ENCODE measurements around the gene GPC3.

GPC3 gene

GRCh38 chrX:133926809-133927208 is 58.6 kb downstream of the GPC3 start:
- Histone ChIP-seq H3K27me3 (ENCODE audit: insufficient read depth, low read length) (no peaks in the 10 kb centered on the region), H3K27ac (ENCODE audit: low read depth, low read length) (no peak overlapping the region), H3K36me3 (ENCODE audit: insufficient read depth, low read length) (no peaks in the 10 kb centered on the region), H2AFZ (ENCODE audit: low read length, unreplicated experiment) (no peak overlapping the region), H3K79me2 (ENCODE audit: control insufficient read depth, insufficient read depth, low read length, unreplicated experiment) (no peaks in the 10 kb centered on the region), H3K4me3 (ENCODE audit: low read depth, low read length) (no peak overlapping the region), H3K4me1 (ENCODE audit: control insufficient read depth, insufficient read depth, low read length, unreplicated experiment) (no peaks in the 10 kb centered on the region)

GRCh38 chrX:133926099-133926498 is 59.3 kb downstream of the GPC3 start:
- H3K36me3 ChIP-seq (ENCODE audit: insufficient read depth, low read length) = no peaks in the 10 kb centered on the region
- H3K27me3 ChIP-seq (ENCODE audit: insufficient read depth, low read length) = no peaks in the 10 kb centered on the region
- H3K4me1 ChIP-seq (ENCODE audit: control insufficient read depth, insufficient read depth, low read length, unreplicated experiment) = no peaks in the 10 kb centered on the region
- H3K79me2 ChIP-seq (ENCODE audit: control insufficient read depth, insufficient read depth, low read length, unreplicated experiment) = no peaks in the 10 kb centered on the region
- H2AFZ ChIP-seq (ENCODE audit: low read length, unreplicated experiment) = no peak overlapping the region
- no peak overlapping the region for H3K27ac ChIP-seq (ENCODE audit: low read depth, low read length)
- no peak overlapping the region for H3K4me3 ChIP-seq (ENCODE audit: low read depth, low read length)

- Histone ChIP-seq H3K79me2 (ENCODE audit: control insufficient read depth, insufficient read depth, low read length, unreplicated experiment) (no peaks in the 10 kb centered on the region), H3K4me3 (ENCODE audit: low read depth, low read length) (no peak overlapping the region), H3K4me1 (ENCODE audit: control insufficient read depth, insufficient read depth, low read length, unreplicated experiment) (no peaks in the 10 kb centered on the region), H2AFZ (ENCODE audit: low read length, unreplicated experiment) (no peak overlapping the region), H3K27ac (ENCODE audit: low read depth, low read length) (no peak overlapping the region), H3K27me3 (ENCODE audit: insufficient read depth, low read length) (no peaks in the 10 kb centered on the region), H3K36me3 (ENCODE audit: insufficient read depth, low read length) (no peaks in the 10 kb centered on the region)
Observed at GRCh38 chrX:133924548-133924947, 60.8 kb downstream of the GPC3 start.

GRCh38 chrX:133923548-133923947 is 61.8 kb downstream of the GPC3 start:
- H3K27me3 ChIP-seq (ENCODE audit: insufficient read depth, low read length) = no peaks in the 10 kb centered on the region
- no peaks in the 10 kb centered on the region for H3K79me2 ChIP-seq (ENCODE audit: control insufficient read depth, insufficient read depth, low read length, unreplicated experiment)
- no peak overlapping the region for H2AFZ ChIP-seq (ENCODE audit: low read length, unreplicated experiment)
- H3K4me1 ChIP-seq (ENCODE audit: control insufficient read depth, insufficient read depth, low read length, unreplicated experiment) = no peaks in the 10 kb centered on the region
- H3K27ac ChIP-seq (ENCODE audit: low read depth, low read length) = no peak overlapping the region
- no peaks in the 10 kb centered on the region for H3K36me3 ChIP-seq (ENCODE audit: insufficient read depth, low read length)
- H3K4me3 ChIP-seq (ENCODE audit: low read depth, low read length) = no peak overlapping the region

- Histone ChIP-seq H3K79me2 (ENCODE audit: control insufficient read depth, insufficient read depth, low read length, unreplicated experiment) (no peaks in the 10 kb centered on the region), H3K36me3 (ENCODE audit: insufficient read depth, low read length) (no peaks in the 10 kb centered on the region), H3K4me3 (ENCODE audit: low read depth, low read length) (no peak overlapping the region), H3K27me3 (ENCODE audit: insufficient read depth, low read length) (no peaks in the 10 kb centered on the region), H3K27ac (ENCODE audit: low read depth, low read length) (no peak overlapping the region), H2AFZ (ENCODE audit: low read length, unreplicated experiment) (no peak overlapping the region), H3K4me1 (ENCODE audit: control insufficient read depth, insufficient read depth, low read length, unreplicated experiment) (no peaks in the 10 kb centered on the region)
Observed at GRCh38 chrX:133923113-133923512, 62.3 kb downstream of the GPC3 start.

GRCh38 chrX:133922390-133922771 is 63.0 kb downstream of the GPC3 start:
- no peaks in the 10 kb centered on the region for H3K4me1 ChIP-seq (ENCODE audit: control insufficient read depth, insufficient read depth, low read length, unreplicated experiment)
- no peaks in the 10 kb centered on the region for H3K27me3 ChIP-seq (ENCODE audit: insufficient read depth, low read length)
- H3K79me2 ChIP-seq (ENCODE audit: control insufficient read depth, insufficient read depth, low read length, unreplicated experiment) = no peaks in the 10 kb centered on the region
- H3K27ac ChIP-seq (ENCODE audit: low read depth, low read length) = no peak overlapping the region
- no peak overlapping the region for H2AFZ ChIP-seq (ENCODE audit: low read length, unreplicated experiment)
- no peaks in the 10 kb centered on the region for H3K36me3 ChIP-seq (ENCODE audit: insufficient read depth, low read length)
- no peak overlapping the region for H3K4me3 ChIP-seq (ENCODE audit: low read depth, low read length)

- no peak overlapping the region for H3K4me3 ChIP-seq (ENCODE audit: low read depth, low read length)
- no peak overlapping the region for H2AFZ ChIP-seq (ENCODE audit: low read length, unreplicated experiment)
- H3K79me2 ChIP-seq (ENCODE audit: control insufficient read depth, insufficient read depth, low read length, unreplicated experiment) = no peaks in the 10 kb centered on the region
- H3K27ac ChIP-seq (ENCODE audit: low read depth, low read length) = no peak overlapping the region
- H3K27me3 ChIP-seq (ENCODE audit: insufficient read depth, low read length) = no peaks in the 10 kb centered on the region
- H3K4me1 ChIP-seq (ENCODE audit: control insufficient read depth, insufficient read depth, low read length, unreplicated experiment) = no peaks in the 10 kb centered on the region
- no peaks in the 10 kb centered on the region for H3K36me3 ChIP-seq (ENCODE audit: insufficient read depth, low read length)
Observed at GRCh38 chrX:133921764-133922389, 63.5 kb downstream of the GPC3 start.

GRCh38 chrX:133921086-133921485 is 64.3 kb downstream of the GPC3 start:
- Histone ChIP-seq H3K4me3 (ENCODE audit: low read depth, low read length) (no peak overlapping the region), H3K4me1 (ENCODE audit: control insufficient read depth, insufficient read depth, low read length, unreplicated experiment) (no peaks in the 10 kb centered on the region), H3K27me3 (ENCODE audit: insufficient read depth, low read length) (no peaks in the 10 kb centered on the region), H3K36me3 (ENCODE audit: insufficient read depth, low read length) (no peaks in the 10 kb centered on the region), H2AFZ (ENCODE audit: low read length, unreplicated experiment) (no peak overlapping the region), H3K27ac (ENCODE audit: low read depth, low read length) (no peak overlapping the region), H3K79me2 (ENCODE audit: control insufficient read depth, insufficient read depth, low read length, unreplicated experiment) (no peaks in the 10 kb centered on the region)

- H3K4me1 ChIP-seq (ENCODE audit: control insufficient read depth, insufficient read depth, low read length, unreplicated experiment) = no peaks in the 10 kb centered on the region
- H3K4me3 ChIP-seq (ENCODE audit: low read depth, low read length) = no peak overlapping the region
- no peak overlapping the region for H3K27ac ChIP-seq (ENCODE audit: low read depth, low read length)
- no peak overlapping the region for H2AFZ ChIP-seq (ENCODE audit: low read length, unreplicated experiment)
- H3K27me3 ChIP-seq (ENCODE audit: insufficient read depth, low read length) = no peaks in the 10 kb centered on the region
- H3K36me3 ChIP-seq (ENCODE audit: insufficient read depth, low read length) = no peaks in the 10 kb centered on the region
- H3K79me2 ChIP-seq (ENCODE audit: control insufficient read depth, insufficient read depth, low read length, unreplicated experiment) = no peaks in the 10 kb centered on the region
Observed at GRCh38 chrX:133918361-133918771, 67.0 kb downstream of the GPC3 start.

GRCh38 chrX:133916984-133917722 is 68.2 kb downstream of the GPC3 start:
- Histone ChIP-seq H3K79me2 (ENCODE audit: control insufficient read depth, insufficient read depth, low read length, unreplicated experiment) (no peaks in the 10 kb centered on the region), H3K4me1 (ENCODE audit: control insufficient read depth, insufficient read depth, low read length, unreplicated experiment) (no peaks in the 10 kb centered on the region), H3K4me3 (ENCODE audit: low read depth, low read length) (no peak overlapping the region), H3K36me3 (ENCODE audit: insufficient read depth, low read length) (no peaks in the 10 kb centered on the region), H3K27ac (ENCODE audit: low read depth, low read length) (no peak overlapping the region), H3K27me3 (ENCODE audit: insufficient read depth, low read length) (no peaks in the 10 kb centered on the region), H2AFZ (ENCODE audit: low read length, unreplicated experiment) (no peak overlapping the region)

- H3K4me1 ChIP-seq (ENCODE audit: control insufficient read depth, insufficient read depth, low read length, unreplicated experiment) = no peaks in the 10 kb centered on the region
- H3K79me2 ChIP-seq (ENCODE audit: control insufficient read depth, insufficient read depth, low read length, unreplicated experiment) = no peaks in the 10 kb centered on the region
- no peaks in the 10 kb centered on the region for H3K27me3 ChIP-seq (ENCODE audit: insufficient read depth, low read length)
- no peak overlapping the region for H2AFZ ChIP-seq (ENCODE audit: low read length, unreplicated experiment)
- H3K36me3 ChIP-seq (ENCODE audit: insufficient read depth, low read length) = no peaks in the 10 kb centered on the region
- no peak overlapping the region for H3K4me3 ChIP-seq (ENCODE audit: low read depth, low read length)
- H3K27ac ChIP-seq (ENCODE audit: low read depth, low read length) = no peak overlapping the region
Observed at GRCh38 chrX:133913658-133914388, 71.6 kb downstream of the GPC3 start.

Data from ACC112 (cell line).